Caco-2 (cell line): ENCODE data around the gene CRLF3. TPM values are rescaled to one million over a fixed set of nuclear protein-coding genes. Genes with fewer than 3 reads are reported as not detected.

Experiments
- BruUV-seq: library from RNA; stranded (reverse); fragments of 400-500 nt; replicated peaks from 2 replicates; lab custom pipeline; 2021; lab: Mats Ljungman, UMichigan
- CTCF ChIA-PET: fragments of 300-600 bp; sonication (Branson Sonifier 250); formaldehyde crosslinking; loops from one replicate; lab custom pipeline; 2022; ENCODE audit warnings: antibody characterized with exemption; lab: Charles Lee
- POLR2A ChIA-PET: fragments of 300-600 bp; sonication (Branson Sonifier 250); formaldehyde crosslinking; loops from one replicate; lab custom pipeline; 2022; ENCODE audit warnings: antibody characterized with exemption; lab: Charles Lee
- DNase-seq, 2 experiments: peaks; one replicate each; pipeline versions ENCODE4 v3.0.0 to v3.0.0-alpha.2; 2020 to 2022
- H3K27me3 ChIP-seq: replicated peaks from 2 replicates; pipeline ENCODE4 v1.6.0; 2011; ENCODE audit warnings: low read length; ENCODE audit not compliant: control insufficient read depth, insufficient read depth
- H3K36me3 ChIP-seq: 2 replicates; pipeline ENCODE4 v1.5.1; 2011; ENCODE audit warnings: low read length; ENCODE audit not compliant: control insufficient read depth, insufficient read depth
- H3K4me1 ChIP-seq: fragments of 250-450 bp; sonication (Bioruptor Pico); 2 replicates; pipeline ENCODE4 v1.5.1; 2020; ENCODE audit warnings: mild to moderate bottlenecking
- H3K4me3 ChIP-seq: 2 replicates; pipeline ENCODE4 v1.5.1; 2011; ENCODE audit warnings: low read depth, mild to moderate bottlenecking, control low read depth, low read length
- H3K9me3 ChIP-seq: fragments of 250-450 bp; sonication (Bioruptor Pico); 2 replicates; pipeline ENCODE4 v1.5.1; 2020; ENCODE audit warnings: mild to moderate bottlenecking, moderate library complexity
- H3K27ac Mint-ChIP-seq: one replicate; pipeline ENCODE4 v1.8.0; 2022; ENCODE audit warnings: mixed read lengths; ENCODE audit not compliant: unreplicated experiment
- H3K27me3 Mint-ChIP-seq: one replicate; pipeline ENCODE4 v1.8.0; 2022; ENCODE audit warnings: mixed read lengths; ENCODE audit not compliant: insufficient read depth, unreplicated experiment
- H3K36me3 Mint-ChIP-seq: one replicate; pipeline ENCODE4 v1.8.0; 2022; ENCODE audit warnings: mild to moderate bottlenecking, mixed read lengths; ENCODE audit not compliant: insufficient read depth, unreplicated experiment
- H3K4me1 Mint-ChIP-seq: one replicate; pipeline ENCODE4 v1.8.0; 2022; ENCODE audit warnings: low read depth, mixed read lengths; ENCODE audit not compliant: unreplicated experiment
- H3K4me3 Mint-ChIP-seq: one replicate; pipeline ENCODE4 v1.8.0; 2022; ENCODE audit warnings: mild to moderate bottlenecking, moderate library complexity, mixed read lengths; ENCODE audit not compliant: unreplicated experiment
- H3K9me3 Mint-ChIP-seq: one replicate; pipeline ENCODE4 v1.8.0; 2022; ENCODE audit warnings: mixed read lengths; ENCODE audit not compliant: unreplicated experiment
- intact Hi-C: fragments of 100-400 bp; cut with micrococcal nuclease; formaldehyde crosslinking; loops from one replicate; pipeline ENCODE4 v1.10.0; 2022; ENCODE audit not compliant: unreplicated experiment
- total RNA-seq: library from RNA; stranded (reverse); gene quantifications from 2 replicates; pipeline ENCODE4 v1.2.3, GENCODE V29; 2022
- TF ChIP-seq, protein P1 (sequence below), 2 experiments: fragments of 200-600 bp in 1 of 2; IDR thresholded peaks; 1 replicate in 1 of 2; 2 replicates in 1 of 2; pipeline versions ENCODE4 v1.5.1 to v1.8.0; 2011 to 2022; ENCODE audit warnings: antibody characterized with exemption in 1 of 2, control low read depth in 1 of 2, inconsistent platforms in 1 of 2, low read depth in 1 of 2, low read length in 1 of 2, mild to moderate bottlenecking in 1 of 2, moderate library complexity in 1 of 2; ENCODE audit not compliant: insufficient read depth in 1 of 2, severe bottlenecking in 1 of 2, unreplicated experiment in 1 of 2

The CRLF3 gene
- total RNA-seq, 1 experiment from 2014 or later: 16.3 TPM

DNA sequence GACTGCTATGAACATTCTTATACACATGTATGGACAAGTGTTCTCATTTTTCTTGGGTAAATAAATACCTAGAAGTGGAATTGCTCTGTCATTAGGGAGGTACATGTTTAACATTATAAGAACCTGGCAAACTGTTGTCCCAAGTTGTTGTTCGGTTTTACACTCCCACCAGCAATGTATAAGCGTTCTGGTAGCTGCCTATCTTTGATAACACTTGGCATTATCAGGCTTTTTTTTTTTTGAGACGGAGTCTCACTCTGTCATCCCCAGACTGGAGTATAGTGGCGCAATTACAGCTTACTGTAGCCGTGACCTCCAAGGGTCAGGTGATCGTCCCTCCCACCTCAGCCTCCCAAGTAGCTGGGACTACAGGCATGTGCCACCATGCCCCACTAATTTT is 23.5 kb upstream of the CRLF3 start:
- intact Hi-C loops: no loop called here
- Histone ChIP-seq H3K4me3 (no peak overlapping the region), H3K9me3 (no peaks in the 10 kb centered on the region), H3K4me1 (no peaks in the 10 kb centered on the region), H3K36me3 (peaks cover 2% of the 10 kb centered on the region; the same call in 1 of the 2 replicates), H3K27me3 (no peaks in the 10 kb centered on the region)
- Mint-ChIP-seq H3K9me3 (no peaks in the 10 kb centered on the region), H3K4me3 (no peak overlapping the region), H3K36me3 (peaks cover 44% of the 10 kb centered on the region), H3K4me1 (no peaks in the 10 kb centered on the region), H3K27ac (no peak overlapping the region), H3K27me3 (no peaks in the 10 kb centered on the region)
- POLR2A ChIA-PET: no interaction called here
- TF ChIP-seq, protein P1, sequence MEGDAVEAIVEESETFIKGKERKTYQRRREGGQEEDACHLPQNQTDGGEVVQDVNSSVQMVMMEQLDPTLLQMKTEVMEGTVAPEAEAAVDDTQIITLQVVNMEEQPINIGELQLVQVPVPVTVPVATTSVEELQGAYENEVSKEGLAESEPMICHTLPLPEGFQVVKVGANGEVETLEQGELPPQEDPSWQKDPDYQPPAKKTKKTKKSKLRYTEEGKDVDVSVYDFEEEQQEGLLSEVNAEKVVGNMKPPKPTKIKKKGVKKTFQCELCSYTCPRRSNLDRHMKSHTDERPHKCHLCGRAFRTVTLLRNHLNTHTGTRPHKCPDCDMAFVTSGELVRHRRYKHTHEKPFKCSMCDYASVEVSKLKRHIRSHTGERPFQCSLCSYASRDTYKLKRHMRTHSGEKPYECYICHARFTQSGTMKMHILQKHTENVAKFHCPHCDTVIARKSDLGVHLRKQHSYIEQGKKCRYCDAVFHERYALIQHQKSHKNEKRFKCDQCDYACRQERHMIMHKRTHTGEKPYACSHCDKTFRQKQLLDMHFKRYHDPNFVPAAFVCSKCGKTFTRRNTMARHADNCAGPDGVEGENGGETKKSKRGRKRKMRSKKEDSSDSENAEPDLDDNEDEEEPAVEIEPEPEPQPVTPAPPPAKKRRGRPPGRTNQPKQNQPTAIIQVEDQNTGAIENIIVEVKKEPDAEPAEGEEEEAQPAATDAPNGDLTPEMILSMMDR (IDR thresholded peaks at IDR 0.05; ENCODE audit: insufficient read depth in 1 of 2, low read depth in 1 of 2, low read length in 1 of 2, severe bottlenecking in 1 of 2, unreplicated experiment in 1 of 2): no peak
- no peak for DNase-seq
- no TSS peak for BruUV-seq
- CTCF ChIA-PET: no interaction called here

DNA sequence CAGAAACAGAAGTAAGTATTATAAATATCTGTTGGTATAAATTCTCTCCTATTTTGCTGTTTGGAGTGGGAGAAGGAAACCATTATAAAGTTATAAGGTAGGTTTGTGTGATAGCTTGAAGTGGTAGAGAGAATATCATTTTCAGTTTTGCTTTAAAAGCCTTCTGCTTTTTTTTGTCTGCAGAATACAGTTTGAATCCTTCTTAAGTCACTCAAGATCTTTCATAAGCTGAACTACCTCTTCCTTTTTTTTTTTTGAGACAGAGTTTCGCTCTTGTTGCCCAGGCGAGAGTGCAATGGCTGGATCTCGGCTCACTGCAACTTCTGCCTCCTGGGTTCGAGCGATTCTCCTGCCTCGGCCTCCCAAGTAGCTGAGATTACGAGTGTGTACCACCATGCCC is 16.3 kb upstream of the CRLF3 start:
- POLR2A ChIA-PET: no interaction called here
- Mint-ChIP-seq H3K9me3 (peaks cover 10% of the 10 kb centered on the region), H3K27me3 (no peaks in the 10 kb centered on the region), H3K4me3 (no peak overlapping the region), H3K4me1 (no peaks in the 10 kb centered on the region), H3K27ac (no peak overlapping the region), H3K36me3 (peaks cover 76% of the 10 kb centered on the region)
- CTCF ChIA-PET: no interaction called here
- no peaks in the 10 kb centered on the region for H3K4me1 ChIP-seq
- peaks cover 2% of the 10 kb centered on the region; the same call in 1 of the 2 replicates for H3K36me3 ChIP-seq
- no TSS peak for BruUV-seq
- H3K9me3 ChIP-seq: no peaks in the 10 kb centered on the region
- TF ChIP-seq, protein P1 (IDR thresholded peaks at IDR 0.05; ENCODE audit: insufficient read depth in 1 of 2, low read depth in 1 of 2, low read length in 1 of 2, severe bottlenecking in 1 of 2, unreplicated experiment in 1 of 2): no peak
- intact Hi-C loops: no loop called here
- H3K4me3 ChIP-seq: no peak overlapping the region
- no peak for DNase-seq
- H3K27me3 ChIP-seq: no peaks in the 10 kb centered on the region

DNA sequence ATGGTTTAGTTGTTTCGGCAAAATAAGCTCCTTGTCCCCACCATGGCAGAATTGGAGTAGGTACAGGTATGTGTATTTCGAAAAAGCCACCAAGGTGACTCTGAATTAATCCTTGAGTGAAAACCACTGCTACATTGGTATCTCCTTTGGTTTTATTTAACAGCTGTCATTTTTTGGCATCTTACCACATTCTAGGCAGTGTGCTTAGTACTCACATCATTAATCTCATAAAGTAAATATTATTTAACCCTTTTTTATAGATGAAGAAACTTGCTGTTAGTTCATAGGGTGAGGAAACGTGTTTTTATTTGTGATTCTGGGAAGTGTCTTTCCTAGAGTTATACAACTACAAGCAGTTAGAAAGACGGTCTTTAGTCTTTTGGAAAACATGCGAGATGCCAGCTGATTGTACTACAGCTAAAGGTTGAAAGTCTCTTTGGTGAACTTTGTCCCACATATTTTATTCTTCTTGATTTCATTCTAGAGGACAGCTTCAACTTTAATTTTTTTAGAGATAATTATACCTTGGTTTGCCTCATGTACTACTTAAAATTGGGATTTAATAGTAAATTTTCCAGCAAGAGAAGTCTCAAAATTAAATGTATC is 13.8 kb upstream of the CRLF3 start:
- Mint-ChIP-seq H3K4me1 (no peaks in the 10 kb centered on the region), H3K27ac (no peak overlapping the region), H3K36me3 (peaks cover 79% of the 10 kb centered on the region), H3K27me3 (no peaks in the 10 kb centered on the region), H3K9me3 (peaks cover 10% of the 10 kb centered on the region), H3K4me3 (no peak overlapping the region)
- Histone ChIP-seq H3K4me3 (no peak overlapping the region), H3K4me1 (no peaks in the 10 kb centered on the region; the same call in 1 of the 2 replicates), H3K27me3 (no peaks in the 10 kb centered on the region), H3K9me3 (no peaks in the 10 kb centered on the region), H3K36me3 (peaks cover 2% of the 10 kb centered on the region; the same call in 1 of the 2 replicates)
- no peak for DNase-seq
- intact Hi-C loops: no loop called here
- BruUV-seq: no TSS peak
- ChIA-PET POLR2A (no interaction called here), CTCF (no interaction called here)
- TF ChIP-seq, protein P1 (IDR thresholded peaks at IDR 0.05; ENCODE audit: insufficient read depth in 1 of 2, low read depth in 1 of 2, low read length in 1 of 2, severe bottlenecking in 1 of 2, unreplicated experiment in 1 of 2): no peak
